Measurements from ENCODE around the gene CRLF3. TPM values are rescaled to one million over a fixed set of nuclear protein-coding genes. Genes with fewer than 3 reads are reported as not detected.
"Not testable (repeated sequence)": the region's sequence is repeated elsewhere in the genome, so short reads cannot be mapped to it uniquely, and the experiment has no call there.

CRLF3 gene
- total RNA-seq, 1 donor from 2014 or later, result 10.0 TPM

GRCh38 chr17:30782206-30782605, 42.3 kb downstream of the CRLF3 start:
- intact Hi-C loops (cut with DNase I), result no loop called here
- Histone ChIP-seq H3K27ac (no peak overlapping the region), H3K27me3 (no peaks in the 10 kb centered on the region), H3K4me3 (no peak overlapping the region), H3K36me3 (peaks cover 18 to 33% of the 10 kb centered on the region in 2 donors), H3K9me3 (no peaks in the 10 kb centered on the region), H3K4me1 (no peaks in the 10 kb centered on the region)
- DNase-seq (ENCODE audit: low spot score in 2 of 2), result no peak
- no peak for TF ChIP-seq CTCF (IDR thresholded peaks at IDR 0.05)

- no peaks in the 10 kb centered on the region for H3K27me3 ChIP-seq
- no peak overlapping the region for H3K4me3 ChIP-seq
- DNase-seq (ENCODE audit: low spot score in 2 of 2), result no peak
- H3K27ac ChIP-seq, result no peak overlapping the region
- no peaks in the 10 kb centered on the region for H3K9me3 ChIP-seq
- peaks cover 19 to 23% of the 10 kb centered on the region in 2 donors for H3K36me3 ChIP-seq
- no peak for TF ChIP-seq CTCF (IDR thresholded peaks at IDR 0.05)
- H3K4me1 ChIP-seq, result no peaks in the 10 kb centered on the region
- intact Hi-C loops (cut with DNase I), result no loop called here
Observed at GRCh38 chr17:30780343-30780742, 44.1 kb downstream of the CRLF3 start.

- DNase-seq (ENCODE audit: low spot score in 2 of 2); H3K4me3 ChIP-seq; H3K4me1 ChIP-seq; H3K9me3 ChIP-seq; H3K27ac ChIP-seq; H3K27me3 ChIP-seq; intact Hi-C loops (cut with DNase I): not testable (repeated sequence)
- H3K36me3 ChIP-seq, result peaks cover 16 to 34% of the 10 kb centered on the region in 2 donors
Observed at GRCh38 chr17:30768771-30769170, 55.7 kb downstream of the CRLF3 start.

- peaks cover 17 to 34% of the 10 kb centered on the region in 2 donors for H3K36me3 ChIP-seq
- H3K27me3 ChIP-seq; H3K4me3 ChIP-seq; H3K4me1 ChIP-seq; H3K27ac ChIP-seq; H3K9me3 ChIP-seq; intact Hi-C loops (cut with DNase I); DNase-seq (ENCODE audit: low spot score in 2 of 2): not testable (repeated sequence)
Observed at GRCh38 chr17:30767641-30768404, 56.7 kb downstream of the CRLF3 start.

DNA sequence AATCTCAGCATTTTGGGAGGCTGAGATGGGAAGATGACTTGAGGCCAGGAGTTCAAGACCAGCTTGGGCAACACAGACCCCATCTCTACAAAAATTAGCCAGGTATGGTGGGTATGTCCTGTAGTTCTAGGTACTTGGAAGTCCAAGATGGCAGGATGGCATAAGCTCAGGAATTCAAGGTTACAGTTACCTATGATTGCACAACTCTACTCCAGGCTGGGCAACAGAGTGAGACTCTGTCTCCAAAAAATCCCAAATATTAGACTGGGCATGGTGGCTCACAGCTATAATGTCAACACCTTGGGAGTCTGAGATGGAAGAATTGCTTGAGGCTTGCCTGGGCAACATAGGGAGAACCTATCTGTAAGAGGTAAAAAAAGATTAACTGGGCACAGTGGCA, 63.4 kb downstream of the CRLF3 start:
- no peaks in the 10 kb centered on the region for H3K27me3 ChIP-seq
- H3K9me3 ChIP-seq, result no peaks in the 10 kb centered on the region
- intact Hi-C loops (cut with DNase I), result no loop called here
- no peak for DNase-seq (ENCODE audit: low spot score in 2 of 2)
- H3K27ac ChIP-seq, result no peak overlapping the region
- H3K36me3 ChIP-seq, result peaks cover 15 to 25% of the 10 kb centered on the region in 2 donors
- H3K4me1 ChIP-seq, result no peaks in the 10 kb centered on the region
- no peak for TF ChIP-seq CTCF (IDR thresholded peaks at IDR 0.05)
- no peak overlapping the region for H3K4me3 ChIP-seq

DNA sequence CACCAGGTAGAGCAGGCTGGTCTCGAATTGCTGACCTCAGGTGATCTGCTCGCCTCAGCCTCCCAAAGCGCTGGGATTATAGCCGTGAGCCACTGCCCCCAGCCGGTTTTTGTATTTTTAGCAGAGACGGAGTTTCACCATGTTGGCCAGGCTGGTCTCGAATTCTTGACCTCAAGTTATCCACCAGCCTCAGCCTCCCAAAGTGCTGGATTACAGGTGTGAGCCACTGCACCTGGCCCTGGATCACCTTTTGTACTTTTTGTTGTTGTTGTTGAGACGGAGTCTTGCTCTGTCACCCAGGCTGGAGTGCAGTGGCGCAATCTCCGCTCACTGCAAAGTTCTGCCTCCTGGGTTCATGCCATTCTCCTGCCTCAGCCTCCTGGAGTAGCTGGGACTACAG, 71.2 kb downstream of the CRLF3 start:
- H3K27ac ChIP-seq; H3K9me3 ChIP-seq; DNase-seq (ENCODE audit: low spot score in 2 of 2); H3K4me1 ChIP-seq; intact Hi-C loops (cut with DNase I); H3K27me3 ChIP-seq; H3K4me3 ChIP-seq: not testable (repeated sequence)
- H3K36me3 ChIP-seq, result peaks cover 25 to 38% of the 10 kb centered on the region in 2 donors

- intact Hi-C loops (cut with DNase I); H3K9me3 ChIP-seq; H3K27ac ChIP-seq; H3K4me3 ChIP-seq; DNase-seq (ENCODE audit: low spot score in 2 of 2); H3K4me1 ChIP-seq; H3K27me3 ChIP-seq: not testable (repeated sequence)
- H3K36me3 ChIP-seq, result peaks cover 25 to 43% of the 10 kb centered on the region in 2 donors
Observed at GRCh38 chr17:30750982-30751381, 73.5 kb downstream of the CRLF3 start.

GRCh38 chr17:30747621-30748020, 76.9 kb downstream of the CRLF3 start:
- intact Hi-C loops (cut with DNase I), result not testable (repeated sequence)

DNA sequence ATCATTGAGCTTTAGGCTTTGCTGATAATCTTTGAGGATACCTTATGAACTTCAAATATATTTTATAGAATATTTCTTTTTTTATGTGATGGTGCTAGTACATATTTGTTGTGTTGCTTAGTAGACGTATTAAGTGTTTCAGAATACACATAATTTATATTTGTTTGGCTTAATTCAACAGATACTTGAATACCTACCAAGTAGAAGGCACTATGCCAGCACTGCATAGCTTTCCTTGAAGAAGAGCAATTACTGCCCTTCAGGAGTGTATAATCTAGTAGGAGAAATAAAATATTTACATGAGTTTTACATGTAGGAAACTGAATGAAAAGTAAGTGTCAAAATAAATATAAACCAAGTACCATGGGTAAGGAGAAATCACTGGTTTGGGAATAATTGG, 81.8 kb downstream of the CRLF3 start:
- H3K4me3 ChIP-seq; H3K27ac ChIP-seq; H3K27me3 ChIP-seq; intact Hi-C loops (cut with DNase I); DNase-seq (ENCODE audit: low spot score in 2 of 2); H3K4me1 ChIP-seq; H3K9me3 ChIP-seq: not testable (repeated sequence)
- peaks cover 6 to 16% of the 10 kb centered on the region in 2 donors for H3K36me3 ChIP-seq

More at GRCh38 chr17:30747621-30748020, 76.9 kb downstream of the CRLF3 start:
- not testable (repeated sequence) for H3K4me3 ChIP-seq; H3K9me3 ChIP-seq; H3K27me3 ChIP-seq; H3K27ac ChIP-seq; H3K4me1 ChIP-seq; DNase-seq (ENCODE audit: low spot score in 2 of 2)
- H3K36me3 ChIP-seq, result peaks cover 13 to 38% of the 10 kb centered on the region in 2 donors

DNA sequence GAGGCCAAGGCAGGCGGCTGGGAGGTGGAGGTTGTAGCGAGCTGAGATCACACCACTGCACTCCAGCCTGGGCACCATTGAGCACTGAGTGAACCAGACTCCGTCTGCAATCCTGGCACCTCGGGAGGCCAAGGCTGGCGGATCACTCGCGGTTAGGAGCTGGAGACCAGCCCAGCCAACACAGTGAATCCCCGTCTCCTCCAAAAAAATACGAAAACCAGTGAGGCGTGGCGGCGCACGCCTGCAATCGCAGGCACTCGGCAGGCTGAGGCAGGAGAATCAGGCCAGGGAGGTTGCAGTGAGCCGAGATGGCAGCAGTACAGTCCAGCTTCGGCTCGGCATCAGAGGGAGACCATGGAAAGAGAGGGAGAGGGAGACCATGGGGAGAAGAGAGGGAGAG, 88.1 kb downstream of the CRLF3 start:
- H3K9me3 ChIP-seq; H3K4me1 ChIP-seq; H3K27ac ChIP-seq; intact Hi-C loops (cut with DNase I); H3K27me3 ChIP-seq; H3K4me3 ChIP-seq; H3K36me3 ChIP-seq; DNase-seq (ENCODE audit: low spot score in 2 of 2): not testable (repeated sequence)

GRCh38 chr17:30735644-30736043, 88.8 kb downstream of the CRLF3 start:
- H3K9me3 ChIP-seq; H3K4me3 ChIP-seq; intact Hi-C loops (cut with DNase I); H3K4me1 ChIP-seq; H3K27me3 ChIP-seq; DNase-seq (ENCODE audit: low spot score in 2 of 2); H3K27ac ChIP-seq; H3K36me3 ChIP-seq: not testable (repeated sequence)

All from ascending aorta (tissue), 2 donors.